GM12801 (cell line): Measurements from ENCODE around the gene PAPPA2.

ENCODE experiments used
- TF ChIP-seq, protein P1 (sequence below): IDR thresholded peaks from one replicate; pipeline ENCODE4 v1.5.1; 2011; ENCODE audit warnings: control low read depth; ENCODE audit not compliant: insufficient read length; ENCODE audit errors: extremely low read depth

PAPPA2 gene, protein sequence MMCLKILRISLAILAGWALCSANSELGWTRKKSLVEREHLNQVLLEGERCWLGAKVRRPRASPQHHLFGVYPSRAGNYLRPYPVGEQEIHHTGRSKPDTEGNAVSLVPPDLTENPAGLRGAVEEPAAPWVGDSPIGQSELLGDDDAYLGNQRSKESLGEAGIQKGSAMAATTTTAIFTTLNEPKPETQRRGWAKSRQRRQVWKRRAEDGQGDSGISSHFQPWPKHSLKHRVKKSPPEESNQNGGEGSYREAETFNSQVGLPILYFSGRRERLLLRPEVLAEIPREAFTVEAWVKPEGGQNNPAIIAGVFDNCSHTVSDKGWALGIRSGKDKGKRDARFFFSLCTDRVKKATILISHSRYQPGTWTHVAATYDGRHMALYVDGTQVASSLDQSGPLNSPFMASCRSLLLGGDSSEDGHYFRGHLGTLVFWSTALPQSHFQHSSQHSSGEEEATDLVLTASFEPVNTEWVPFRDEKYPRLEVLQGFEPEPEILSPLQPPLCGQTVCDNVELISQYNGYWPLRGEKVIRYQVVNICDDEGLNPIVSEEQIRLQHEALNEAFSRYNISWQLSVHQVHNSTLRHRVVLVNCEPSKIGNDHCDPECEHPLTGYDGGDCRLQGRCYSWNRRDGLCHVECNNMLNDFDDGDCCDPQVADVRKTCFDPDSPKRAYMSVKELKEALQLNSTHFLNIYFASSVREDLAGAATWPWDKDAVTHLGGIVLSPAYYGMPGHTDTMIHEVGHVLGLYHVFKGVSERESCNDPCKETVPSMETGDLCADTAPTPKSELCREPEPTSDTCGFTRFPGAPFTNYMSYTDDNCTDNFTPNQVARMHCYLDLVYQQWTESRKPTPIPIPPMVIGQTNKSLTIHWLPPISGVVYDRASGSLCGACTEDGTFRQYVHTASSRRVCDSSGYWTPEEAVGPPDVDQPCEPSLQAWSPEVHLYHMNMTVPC (N-terminal part only)

GRCh38 chr1:176462674-176463378, at the start of gene PAPPA2:
PAPPA2 (plus strand) TSS chr1:176463175; CDS start chr1:176556323, 93,148 bp downstream.
- TF ChIP-seq, protein P1, sequence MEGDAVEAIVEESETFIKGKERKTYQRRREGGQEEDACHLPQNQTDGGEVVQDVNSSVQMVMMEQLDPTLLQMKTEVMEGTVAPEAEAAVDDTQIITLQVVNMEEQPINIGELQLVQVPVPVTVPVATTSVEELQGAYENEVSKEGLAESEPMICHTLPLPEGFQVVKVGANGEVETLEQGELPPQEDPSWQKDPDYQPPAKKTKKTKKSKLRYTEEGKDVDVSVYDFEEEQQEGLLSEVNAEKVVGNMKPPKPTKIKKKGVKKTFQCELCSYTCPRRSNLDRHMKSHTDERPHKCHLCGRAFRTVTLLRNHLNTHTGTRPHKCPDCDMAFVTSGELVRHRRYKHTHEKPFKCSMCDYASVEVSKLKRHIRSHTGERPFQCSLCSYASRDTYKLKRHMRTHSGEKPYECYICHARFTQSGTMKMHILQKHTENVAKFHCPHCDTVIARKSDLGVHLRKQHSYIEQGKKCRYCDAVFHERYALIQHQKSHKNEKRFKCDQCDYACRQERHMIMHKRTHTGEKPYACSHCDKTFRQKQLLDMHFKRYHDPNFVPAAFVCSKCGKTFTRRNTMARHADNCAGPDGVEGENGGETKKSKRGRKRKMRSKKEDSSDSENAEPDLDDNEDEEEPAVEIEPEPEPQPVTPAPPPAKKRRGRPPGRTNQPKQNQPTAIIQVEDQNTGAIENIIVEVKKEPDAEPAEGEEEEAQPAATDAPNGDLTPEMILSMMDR: no peak

- TF ChIP-seq, protein P1: no peak
Measured at GRCh38 chr1:176416777-176417176, 46.2 kb upstream of the PAPPA2 start.

DNA sequence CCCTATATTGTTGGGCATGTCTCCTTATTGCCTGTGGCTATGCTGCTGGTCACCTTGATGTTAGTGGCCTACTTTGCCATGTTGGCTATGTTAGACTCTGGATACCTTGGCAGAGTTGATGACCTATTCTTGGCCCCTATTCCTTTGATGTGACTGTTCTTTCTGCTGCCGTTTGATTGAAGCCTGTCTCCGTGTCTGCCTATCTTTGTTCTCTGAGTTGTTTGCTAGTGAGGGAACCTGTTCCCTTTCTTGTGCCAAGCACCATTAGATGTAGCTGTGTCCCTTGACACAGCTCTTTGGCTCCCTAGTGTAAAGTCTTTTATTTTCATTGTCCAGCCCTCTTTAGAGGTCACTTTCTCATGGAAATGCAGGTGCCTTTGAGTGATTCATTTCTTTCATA, 28.7 kb upstream of the PAPPA2 start:
- TF ChIP-seq, protein P1: no peak

- TF ChIP-seq, protein P1: no peak
Measured at GRCh38 chr1:176436251-176436650, 26.7 kb upstream of the PAPPA2 start.

- TF ChIP-seq, protein P1: no peak
Measured at GRCh38 chr1:176440176-176440575, 22.8 kb upstream of the PAPPA2 start.

GRCh38 chr1:176444286-176444685, 18.7 kb upstream of the PAPPA2 start:
- TF ChIP-seq, protein P1: no peak

DNA sequence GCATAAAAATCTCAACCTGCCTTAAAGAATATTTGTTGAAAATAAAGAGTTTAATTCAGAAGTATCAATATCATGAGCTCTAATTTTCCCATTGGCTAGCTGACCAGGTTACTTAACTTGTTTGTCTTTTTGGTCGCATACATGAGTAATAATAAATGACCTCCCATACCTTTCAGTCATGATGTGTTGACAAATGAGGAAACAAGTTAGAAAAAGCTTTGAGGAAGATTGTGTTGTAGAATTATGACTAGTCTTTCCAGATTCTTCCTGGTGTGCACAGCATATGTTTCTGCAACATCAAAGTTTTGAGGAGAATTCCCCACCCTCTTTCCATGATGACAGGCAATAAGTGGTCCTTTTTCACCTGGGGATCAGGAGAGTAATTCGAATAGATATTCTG, 17.6 kb upstream of the PAPPA2 start:
- TF ChIP-seq, protein P1: no peak
